ENCODE measurements around the gene PPM1F.

PPM1F gene, protein sequence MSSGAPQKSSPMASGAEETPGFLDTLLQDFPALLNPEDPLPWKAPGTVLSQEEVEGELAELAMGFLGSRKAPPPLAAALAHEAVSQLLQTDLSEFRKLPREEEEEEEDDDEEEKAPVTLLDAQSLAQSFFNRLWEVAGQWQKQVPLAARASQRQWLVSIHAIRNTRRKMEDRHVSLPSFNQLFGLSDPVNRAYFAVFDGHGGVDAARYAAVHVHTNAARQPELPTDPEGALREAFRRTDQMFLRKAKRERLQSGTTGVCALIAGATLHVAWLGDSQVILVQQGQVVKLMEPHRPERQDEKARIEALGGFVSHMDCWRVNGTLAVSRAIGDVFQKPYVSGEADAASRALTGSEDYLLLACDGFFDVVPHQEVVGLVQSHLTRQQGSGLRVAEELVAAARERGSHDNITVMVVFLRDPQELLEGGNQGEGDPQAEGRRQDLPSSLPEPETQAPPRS

GRCh38 chr22:21952586-21953571, at the start of gene PPM1F:
PPM1F (minus strand) TSS chr22:21952848; CDS start chr22:21946048, 6,800 bp downstream.
- Histone ChIP-seq H3K9me3 (ENCODE audit: severe bottlenecking) (peaks cover 5% of the 10 kb centered on the region), H3K36me3 (ENCODE audit: low read depth) (peaks cover 5% of the 10 kb centered on the region), H3K4me1 (ENCODE audit: insufficient read depth, poor library complexity, severe bottlenecking) (peaks cover 5% of the 10 kb centered on the region), H3K27ac (ENCODE audit: poor library complexity, severe bottlenecking) (peak within 1 kb of the TSS; percentile 22), H3K27me3 (ENCODE audit: insufficient read depth, poor library complexity, severe bottlenecking) (no peaks in the 10 kb centered on the region), H3K4me3 (ENCODE audit: severe bottlenecking) (peak within 1 kb of the TSS; percentile 72)
- ATAC-seq (ENCODE audit: low read depth) (peak; percentile 62), DNase-seq (ENCODE audit: low spot score) (no peak)
- TF ChIP-seq, protein P1, sequence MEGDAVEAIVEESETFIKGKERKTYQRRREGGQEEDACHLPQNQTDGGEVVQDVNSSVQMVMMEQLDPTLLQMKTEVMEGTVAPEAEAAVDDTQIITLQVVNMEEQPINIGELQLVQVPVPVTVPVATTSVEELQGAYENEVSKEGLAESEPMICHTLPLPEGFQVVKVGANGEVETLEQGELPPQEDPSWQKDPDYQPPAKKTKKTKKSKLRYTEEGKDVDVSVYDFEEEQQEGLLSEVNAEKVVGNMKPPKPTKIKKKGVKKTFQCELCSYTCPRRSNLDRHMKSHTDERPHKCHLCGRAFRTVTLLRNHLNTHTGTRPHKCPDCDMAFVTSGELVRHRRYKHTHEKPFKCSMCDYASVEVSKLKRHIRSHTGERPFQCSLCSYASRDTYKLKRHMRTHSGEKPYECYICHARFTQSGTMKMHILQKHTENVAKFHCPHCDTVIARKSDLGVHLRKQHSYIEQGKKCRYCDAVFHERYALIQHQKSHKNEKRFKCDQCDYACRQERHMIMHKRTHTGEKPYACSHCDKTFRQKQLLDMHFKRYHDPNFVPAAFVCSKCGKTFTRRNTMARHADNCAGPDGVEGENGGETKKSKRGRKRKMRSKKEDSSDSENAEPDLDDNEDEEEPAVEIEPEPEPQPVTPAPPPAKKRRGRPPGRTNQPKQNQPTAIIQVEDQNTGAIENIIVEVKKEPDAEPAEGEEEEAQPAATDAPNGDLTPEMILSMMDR (IDR thresholded peaks at IDR 0.05; ENCODE audit: poor library complexity, severe bottlenecking) = peak; percentile 96

GRCh38 chr22:22001664-22002525, 49.2 kb upstream of the PPM1F start:
- TF ChIP-seq, protein P1 (IDR thresholded peaks at IDR 0.05; ENCODE audit: poor library complexity, severe bottlenecking) = no peak
- DNase-seq (ENCODE audit: low spot score) (no peak), ATAC-seq (ENCODE audit: low read depth) (no peak)
- H3K4me3 ChIP-seq (ENCODE audit: severe bottlenecking) = no peak overlapping the region
- no peak overlapping the region for H3K27ac ChIP-seq (ENCODE audit: poor library complexity, severe bottlenecking)
- H3K9me3 ChIP-seq (ENCODE audit: severe bottlenecking) = no peaks in the 10 kb centered on the region
- no peaks in the 10 kb centered on the region for H3K4me1 ChIP-seq (ENCODE audit: insufficient read depth, poor library complexity, severe bottlenecking)
- H3K27me3 ChIP-seq (ENCODE audit: insufficient read depth, poor library complexity, severe bottlenecking) = no peaks in the 10 kb centered on the region
- no peaks in the 10 kb centered on the region for H3K36me3 ChIP-seq (ENCODE audit: low read depth)

DNA sequence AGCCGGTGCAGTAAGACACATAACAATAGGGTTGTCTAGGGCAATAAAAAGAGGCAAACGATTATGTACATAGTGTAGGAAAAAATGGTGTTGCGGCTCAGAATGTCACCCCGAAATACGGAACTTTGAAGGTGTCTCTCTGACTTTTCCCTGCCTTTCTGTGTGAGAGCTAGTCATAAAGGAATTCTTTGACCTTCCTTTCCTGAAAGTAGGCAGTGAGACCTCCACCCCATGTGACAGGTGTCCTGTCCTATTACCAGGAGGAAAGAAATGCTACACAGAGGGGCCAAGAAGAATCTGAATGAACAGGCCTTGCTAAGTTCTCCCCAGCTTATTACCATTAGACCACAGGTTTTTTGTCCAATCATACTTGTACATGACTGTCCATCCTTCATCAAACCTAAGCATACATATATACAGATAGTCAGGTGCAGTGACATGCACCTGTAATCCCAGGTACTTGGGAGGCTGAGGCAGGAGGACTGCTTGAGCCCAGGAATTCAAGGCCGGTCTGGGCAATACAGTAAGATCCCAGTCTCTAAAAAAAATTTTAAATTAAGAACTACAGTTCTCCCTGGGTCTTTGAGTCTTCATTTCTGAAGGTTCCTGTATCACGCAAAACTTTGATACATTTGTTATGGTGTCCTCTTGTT, 46.1 kb upstream of the PPM1F start:
- Histone ChIP-seq H3K9me3 (ENCODE audit: severe bottlenecking) (no peaks in the 10 kb centered on the region), H3K27ac (ENCODE audit: poor library complexity, severe bottlenecking) (no peak overlapping the region), H3K4me3 (ENCODE audit: severe bottlenecking) (no peak overlapping the region), H3K27me3 (ENCODE audit: insufficient read depth, poor library complexity, severe bottlenecking) (no peaks in the 10 kb centered on the region), H3K4me1 (ENCODE audit: insufficient read depth, poor library complexity, severe bottlenecking) (no peaks in the 10 kb centered on the region), H3K36me3 (ENCODE audit: low read depth) (no peaks in the 10 kb centered on the region)
- DNase-seq (ENCODE audit: low spot score) (no peak), ATAC-seq (ENCODE audit: low read depth) (no peak)
- TF ChIP-seq, protein P1 (IDR thresholded peaks at IDR 0.05; ENCODE audit: poor library complexity, severe bottlenecking) = no peak

GRCh38 chr22:21996175-21996720, 43.6 kb upstream of the PPM1F start:
- Histone ChIP-seq H3K27ac (ENCODE audit: poor library complexity, severe bottlenecking) (no peak overlapping the region), H3K36me3 (ENCODE audit: low read depth) (no peaks in the 10 kb centered on the region), H3K4me3 (ENCODE audit: severe bottlenecking) (no peak overlapping the region), H3K9me3 (ENCODE audit: severe bottlenecking) (no peaks in the 10 kb centered on the region), H3K4me1 (ENCODE audit: insufficient read depth, poor library complexity, severe bottlenecking) (no peaks in the 10 kb centered on the region), H3K27me3 (ENCODE audit: insufficient read depth, poor library complexity, severe bottlenecking) (no peaks in the 10 kb centered on the region)
- DNase-seq (ENCODE audit: low spot score) (no peak), ATAC-seq (ENCODE audit: low read depth) (no peak)
- TF ChIP-seq, protein P1 (IDR thresholded peaks at IDR 0.05; ENCODE audit: poor library complexity, severe bottlenecking) = no peak
